Hepatocyte (in vitro differentiated cells): ENCODE results near the gene ANP32D. TPM values are rescaled to one million over a fixed set of nuclear protein-coding genes. Genes with fewer than 3 reads are reported as not detected.
"Not testable (repeated sequence)": the region's sequence is repeated elsewhere in the genome, so short reads cannot be mapped to it uniquely, and the experiment has no call there.

ENCODE experiments used
- DNase-seq: peaks from one replicate; pipeline ENCODE4 v3.0.0-alpha.2; 2016; ENCODE audit warnings: low spot score
- H2AFZ ChIP-seq: fragments of 200-600 bp; sonication (generic); 2 replicates; pipeline ENCODE4 v1.6.0; 2016; ENCODE audit warnings: antibody characterized with exemption, mild to moderate bottlenecking
- H3K27ac ChIP-seq: fragments of 200-600 bp; sonication (generic); 2 replicates; pipeline ENCODE4 v1.5.1; 2016; ENCODE audit warnings: mild to moderate bottlenecking
- H3K27me3 ChIP-seq: fragments of 200-600 bp; sonication (generic); 2 replicates; pipeline ENCODE4 v1.6.1; 2016
- H3K36me3 ChIP-seq: fragments of 200-600 bp; sonication (generic); replicated peaks from 2 replicates; pipeline ENCODE4 v1.5.1; 2016; ENCODE audit warnings: low read depth; ENCODE audit not compliant: insufficient read depth
- H3K4me1 ChIP-seq: fragments of 200-600 bp; sonication (generic); 2 replicates; pipeline ENCODE4 v1.5.1; 2016; ENCODE audit warnings: mild to moderate bottlenecking, moderate library complexity; ENCODE audit not compliant: insufficient read depth
- H3K4me2 ChIP-seq: fragments of 200-600 bp; sonication (generic); 2 replicates; pipeline ENCODE4 v1.6.0; 2016
- H3K4me3 ChIP-seq: fragments of 200-600 bp; sonication (generic); 2 replicates; pipeline ENCODE4 v1.5.1; 2016; ENCODE audit warnings: mild to moderate bottlenecking
- H3K79me2 ChIP-seq: fragments of 200-600 bp; sonication (generic); 2 replicates; pipeline ENCODE4 v1.6.0; 2017; ENCODE audit warnings: mild to moderate bottlenecking
- H3K9me2 ChIP-seq: fragments of 200-600 bp; sonication (generic); replicated peaks from 2 replicates; pipeline ENCODE4 v1.6.0; 2017; ENCODE audit warnings: mild to moderate bottlenecking; ENCODE audit not compliant: insufficient read depth
- H3K9me3 ChIP-seq: fragments of 200-600 bp; sonication (generic); 2 replicates; pipeline ENCODE4 v1.5.1; 2016; ENCODE audit warnings: low read depth, mild to moderate bottlenecking
- H4K20me1 ChIP-seq: fragments of 200-600 bp; sonication (generic); 2 replicates; pipeline ENCODE4 v1.6.0; 2016; ENCODE audit warnings: mild to moderate bottlenecking; ENCODE audit not compliant: insufficient read depth, poor library complexity, severe bottlenecking
- EZH2 ChIP-seq: fragments of 200-600 bp; sonication (generic); IDR thresholded peaks from 2 replicates; pipeline ENCODE4 v1.6.1; 2016; ENCODE audit warnings: antibody characterized with exemption, mild to moderate bottlenecking, borderline replicate concordance
- EZH2phosphoT487 ChIP-seq: fragments of 200-600 bp; sonication (generic); IDR thresholded peaks from one replicate; pipeline ENCODE4 v1.6.1; 2018; ENCODE audit warnings: antibody characterized with exemption, mild to moderate bottlenecking, low read depth, moderate library complexity; ENCODE audit not compliant: unreplicated experiment, severe bottlenecking
- WGBS: methylation state at CpG from one replicate; pipeline ENCODE4 v1.1.6; 2016; ENCODE audit warnings: low lambda C conversion rate; ENCODE audit errors: missing lambda C conversion rate; 5-methylcytosine and 5-hydroxymethylcytosine counted together
- polyA plus RNA-seq: library from polyadenylated mRNA; unstranded; fragments of >200 nt; fragmentation: Nextera tagmentation; extraction: Ambion mirVana; gene quantifications from 2 replicates; pipeline ENCODE4 v1.2.1, GENCODE V29; 2016
- total RNA-seq: library from RNA; depleted of rRNA; stranded (reverse); fragments of >200 nt; gene quantifications from 2 replicates; pipeline ENCODE4 v1.2.3, GENCODE V29; 2014
- TF ChIP-seq, protein P1 (sequence below): fragments of 200-600 bp; sonication (generic); IDR thresholded peaks from 2 replicates; pipeline ENCODE4 v1.5.1; 2016; ENCODE audit warnings: antibody characterized with exemption, mild to moderate bottlenecking; ENCODE audit not compliant: poor library complexity

The ANP32D gene
- total and polyA plus RNA-seq, 2 experiments from 2014 or later, result not detected

- H3K4me3 ChIP-seq, result no peak overlapping the region
- DNase-seq, result no peak
Observed at GRCh38 chr12:48486261-48486660, 13.9 kb downstream of the ANP32D start.

GRCh38 chr12:48486679-48487078 is 14.3 kb downstream of the ANP32D start:
- Histone ChIP-seq H3K9me2 (no peaks in the 10 kb centered on the region), H3K36me3 (no peaks in the 10 kb centered on the region), H3K27ac (no peak overlapping the region), H3K79me2 (no peaks in the 10 kb centered on the region), H4K20me1 (no peaks in the 10 kb centered on the region), H2AFZ (no peak overlapping the region), H3K4me3 (no peak overlapping the region), H3K9me3 (no peaks in the 10 kb centered on the region), H3K4me1 (no peaks in the 10 kb centered on the region), H3K27me3 (no peaks in the 10 kb centered on the region), H3K4me2 (no peak overlapping the region)
- DNase-seq, result no peak
- TF ChIP-seq EZH2phosphoT487 (no peak), EZH2 (no peak)
- TF ChIP-seq, protein P1, sequence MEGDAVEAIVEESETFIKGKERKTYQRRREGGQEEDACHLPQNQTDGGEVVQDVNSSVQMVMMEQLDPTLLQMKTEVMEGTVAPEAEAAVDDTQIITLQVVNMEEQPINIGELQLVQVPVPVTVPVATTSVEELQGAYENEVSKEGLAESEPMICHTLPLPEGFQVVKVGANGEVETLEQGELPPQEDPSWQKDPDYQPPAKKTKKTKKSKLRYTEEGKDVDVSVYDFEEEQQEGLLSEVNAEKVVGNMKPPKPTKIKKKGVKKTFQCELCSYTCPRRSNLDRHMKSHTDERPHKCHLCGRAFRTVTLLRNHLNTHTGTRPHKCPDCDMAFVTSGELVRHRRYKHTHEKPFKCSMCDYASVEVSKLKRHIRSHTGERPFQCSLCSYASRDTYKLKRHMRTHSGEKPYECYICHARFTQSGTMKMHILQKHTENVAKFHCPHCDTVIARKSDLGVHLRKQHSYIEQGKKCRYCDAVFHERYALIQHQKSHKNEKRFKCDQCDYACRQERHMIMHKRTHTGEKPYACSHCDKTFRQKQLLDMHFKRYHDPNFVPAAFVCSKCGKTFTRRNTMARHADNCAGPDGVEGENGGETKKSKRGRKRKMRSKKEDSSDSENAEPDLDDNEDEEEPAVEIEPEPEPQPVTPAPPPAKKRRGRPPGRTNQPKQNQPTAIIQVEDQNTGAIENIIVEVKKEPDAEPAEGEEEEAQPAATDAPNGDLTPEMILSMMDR, result no peak
- WGBS, result 83% methylated on average over 5 of the region's 5 CpGs

More at GRCh38 chr12:48486261-48486660, 13.9 kb downstream of the ANP32D start:
- Histone ChIP-seq H3K4me1 (no peaks in the 10 kb centered on the region), H3K9me3 (no peaks in the 10 kb centered on the region), H3K9me2 (no peaks in the 10 kb centered on the region), H4K20me1 (no peaks in the 10 kb centered on the region), H3K27ac (no peak overlapping the region), H3K36me3 (no peaks in the 10 kb centered on the region), H3K79me2 (no peaks in the 10 kb centered on the region), H3K27me3 (no peaks in the 10 kb centered on the region), H2AFZ (no peak overlapping the region), H3K4me2 (no peak overlapping the region)
- TF ChIP-seq, protein P1, result no peak
- TF ChIP-seq EZH2 (no peak), EZH2phosphoT487 (no peak)
- 86% methylated on average over 2 of the region's 2 CpGs for WGBS

- Histone ChIP-seq H3K4me1 (no peaks in the 10 kb centered on the region), H3K36me3 (no peaks in the 10 kb centered on the region), H3K4me2 (no peak overlapping the region), H3K4me3 (no peak overlapping the region), H3K27me3 (no peaks in the 10 kb centered on the region), H3K9me2 (no peaks in the 10 kb centered on the region), H3K9me3 (no peaks in the 10 kb centered on the region), H2AFZ (no peak overlapping the region), H3K27ac (peak overlapping the region; percentile 56), H4K20me1 (no peaks in the 10 kb centered on the region), H3K79me2 (no peaks in the 10 kb centered on the region)
- DNase-seq, result peak; percentile 11
- TF ChIP-seq, protein P1, result no peak
- TF ChIP-seq EZH2 (no peak), EZH2phosphoT487 (no peak)
- WGBS, result 53% methylated on average over 2 of the region's 2 CpGs
Observed at GRCh38 chr12:48489012-48489411, 16.7 kb downstream of the ANP32D start.

- not testable (repeated sequence) for H3K4me3 ChIP-seq, H3K36me3 ChIP-seq, H4K20me1 ChIP-seq, H3K4me1 ChIP-seq, H3K9me3 ChIP-seq, H3K79me2 ChIP-seq, DNase-seq, H2AFZ ChIP-seq, H3K27me3 ChIP-seq, H3K4me2 ChIP-seq, H3K9me2 ChIP-seq
- H3K27ac ChIP-seq, result peak overlapping the region; percentile 56
- WGBS, result 82% methylated on average over 7 of the region's 7 CpGs
Observed at GRCh38 chr12:48489456-48489855, 17.1 kb downstream of the ANP32D start.

GRCh38 chr12:48500281-48500680 is 27.9 kb downstream of the ANP32D start:
- no CpG with 5 or more reads among the region's 32 CpGs for WGBS
- H3K27ac ChIP-seq, H2AFZ ChIP-seq, H3K9me2 ChIP-seq, H3K4me3 ChIP-seq, H3K79me2 ChIP-seq, H3K4me2 ChIP-seq, H3K4me1 ChIP-seq, H3K9me3 ChIP-seq, H3K36me3 ChIP-seq, DNase-seq, H3K27me3 ChIP-seq, H4K20me1 ChIP-seq: not testable (repeated sequence)

- not testable (repeated sequence) for H3K4me1 ChIP-seq, H3K79me2 ChIP-seq, H3K9me3 ChIP-seq, DNase-seq, H3K27ac ChIP-seq, H2AFZ ChIP-seq, H3K4me2 ChIP-seq, H3K36me3 ChIP-seq, H3K9me2 ChIP-seq, H3K27me3 ChIP-seq, H4K20me1 ChIP-seq, H3K4me3 ChIP-seq
- 63% methylated on average over 2 of the region's 2 CpGs for WGBS
Observed at GRCh38 chr12:48506836-48507235, 34.5 kb downstream of the ANP32D start.
